ENCODE data around the gene SEL1L2.

- TF ChIP-seq ELF4 (IDR thresholded peaks at IDR 0.05): no peak
- TF ChIP-seq SP1 (IDR thresholded peaks at IDR 0.05): no peak
Observed at GRCh38 chr20:13870170-13870748, 120.2 kb downstream of the SEL1L2 start.
